Mesenchymal stem cell (in vitro differentiated cells and primary cell): ENCODE results near the gene VRK1. TPM values are rescaled to one million over a fixed set of nuclear protein-coding genes. Genes with fewer than 3 reads are reported as not detected.

Experiments used
- DNase-seq: peaks from one replicate; pipeline ENCODE4 v3.0.0-alpha.2; 2013
- H2AFZ ChIP-seq: one replicate; pipeline ENCODE4 v1.6.1; 2013; ENCODE audit warnings: low read depth, mild to moderate bottlenecking, control low read depth, inconsistent platforms, low read length, moderate library complexity
- H2AK5ac ChIP-seq: 2 replicates; pipeline ENCODE4 v1.6.1; 2013; ENCODE audit warnings: low read length, moderate library complexity, mild to moderate bottlenecking, inconsistent platforms; ENCODE audit not compliant: severe bottlenecking
- H2BK120ac ChIP-seq: one replicate; pipeline ENCODE4 v1.6.1; 2013; ENCODE audit warnings: low read depth, mild to moderate bottlenecking, inconsistent platforms, low read length, moderate library complexity
- H2BK12ac ChIP-seq, 2 experiments: one replicate each; pipeline ENCODE4 v1.6.1; 2013; ENCODE audit warnings: inconsistent platforms in 2 of 2, low read length in 2 of 2, mild to moderate bottlenecking in 2 of 2, moderate library complexity in 2 of 2, control low read depth in 1 of 2
- H2BK15ac ChIP-seq: one replicate; pipeline ENCODE4 v1.6.1; 2013; ENCODE audit warnings: mild to moderate bottlenecking, low read depth, inconsistent platforms; ENCODE audit not compliant: poor library complexity, severe bottlenecking
- H2BK5ac ChIP-seq: 2 replicates; pipeline ENCODE4 v1.6.1; 2013; ENCODE audit warnings: low read depth, mild to moderate bottlenecking, low read length, control low read depth, inconsistent platforms; ENCODE audit not compliant: poor library complexity, severe bottlenecking
- H3K14ac ChIP-seq, 2 experiments: one replicate each; pipeline ENCODE4 v1.6.1; 2013; ENCODE audit warnings: inconsistent platforms in 2 of 2, low read length in 2 of 2, control low read depth in 1 of 2, mild to moderate bottlenecking in 1 of 2, moderate library complexity in 1 of 2
- H3K18ac ChIP-seq, 2 experiments: one replicate each; pipeline ENCODE4 v1.6.1; 2013; ENCODE audit warnings: inconsistent platforms in 2 of 2, low read length in 2 of 2, control low read depth in 1 of 2, low read depth in 1 of 2, mild to moderate bottlenecking in 1 of 2
- H3K23ac ChIP-seq, 2 experiments: one replicate each; pipeline ENCODE4 v1.6.1; 2013; ENCODE audit warnings: inconsistent platforms in 2 of 2, low read length in 2 of 2, mild to moderate bottlenecking in 2 of 2, moderate library complexity in 2 of 2, control low read depth in 1 of 2
- H3K27ac ChIP-seq: 2 replicates; pipeline ENCODE4 v1.5.1; 2013; ENCODE audit warnings: mild to moderate bottlenecking, moderate library complexity, low read length, control low read depth, inconsistent platforms; ENCODE audit not compliant: poor library complexity, severe bottlenecking
- H3K27me3 ChIP-seq, 2 experiments: 2 replicates each; pipeline versions ENCODE4 v1.6.1 to v1.7.0; 2013; ENCODE audit warnings: low read length in 2 of 2, mild to moderate bottlenecking in 2 of 2, moderate library complexity in 2 of 2, control low read depth in 1 of 2, inconsistent platforms in 1 of 2; ENCODE audit not compliant: control insufficient read depth in 1 of 2, insufficient read depth in 1 of 2
- H3K36me3 ChIP-seq, 2 experiments: 2 replicates each; pipeline versions ENCODE4 v1.6.1 to v1.7.0; 2013; ENCODE audit warnings: low read length in 2 of 2, control low read depth in 1 of 2, inconsistent platforms in 1 of 2, low read depth in 1 of 2, mild to moderate bottlenecking in 1 of 2; ENCODE audit not compliant: insufficient read depth in 2 of 2, control insufficient read depth in 1 of 2
- H3K4ac ChIP-seq, 2 experiments: one replicate each; pipeline ENCODE4 v1.6.1; 2013; ENCODE audit warnings: inconsistent platforms in 2 of 2, low read length in 2 of 2, mild to moderate bottlenecking in 2 of 2, moderate library complexity in 2 of 2, control low read depth in 1 of 2, low read depth in 1 of 2
- H3K4me1 ChIP-seq: 2 replicates; pipeline ENCODE4 v1.6.1; 2013; ENCODE audit warnings: low read depth, low read length, control low read depth; ENCODE audit not compliant: control insufficient read depth, insufficient read depth
- H3K4me2 ChIP-seq: 2 replicates; pipeline ENCODE4 v1.6.1; 2013; ENCODE audit warnings: low read length, mild to moderate bottlenecking, inconsistent platforms; ENCODE audit not compliant: poor library complexity, severe bottlenecking
- H3K4me3 ChIP-seq, 2 experiments: 2 replicates each; pipeline versions ENCODE4 v1.5.1 to v1.7.0; 2013; ENCODE audit warnings: low read length in 2 of 2, mild to moderate bottlenecking in 2 of 2, control low read depth in 1 of 2, low read depth in 1 of 2; ENCODE audit not compliant: insufficient read depth in 1 of 2
- H3K79me1 ChIP-seq: replicated peaks from 2 replicates; pipeline ENCODE4 v1.6.1; 2013; ENCODE audit warnings: mild to moderate bottlenecking, control low read depth, low read length, inconsistent platforms; ENCODE audit not compliant: poor library complexity, severe bottlenecking
- H3K9ac ChIP-seq: 2 replicates; pipeline ENCODE4 v1.7.0; 2013; ENCODE audit warnings: mild to moderate bottlenecking, low read length, moderate library complexity
- H3K9me3 ChIP-seq: 2 replicates; pipeline ENCODE4 v1.7.0; 2013; ENCODE audit warnings: mild to moderate bottlenecking, low read length; ENCODE audit not compliant: control insufficient read depth
- H4K8ac ChIP-seq: one replicate; pipeline ENCODE4 v1.6.1; 2013; ENCODE audit warnings: inconsistent platforms, mild to moderate bottlenecking, low read length, moderate library complexity
- H4K91ac ChIP-seq: one replicate; pipeline ENCODE4 v1.6.1; 2013; ENCODE audit warnings: mild to moderate bottlenecking, low read length, inconsistent platforms
- WGBS: methylation state at CpG from one replicate; pipeline ENCODE4 v1.1.7; 2013; ENCODE audit warnings: mixed read lengths; 5-methylcytosine and 5-hydroxymethylcytosine counted together
- polyA plus RNA-seq, 2 experiments: library from polyadenylated mRNA; stranded (reverse); fragments of 200-250 nt; gene quantifications; one replicate each; pipeline ENCODE4 v1.2.3, GENCODE V29; 2013

Gene VRK1, protein sequence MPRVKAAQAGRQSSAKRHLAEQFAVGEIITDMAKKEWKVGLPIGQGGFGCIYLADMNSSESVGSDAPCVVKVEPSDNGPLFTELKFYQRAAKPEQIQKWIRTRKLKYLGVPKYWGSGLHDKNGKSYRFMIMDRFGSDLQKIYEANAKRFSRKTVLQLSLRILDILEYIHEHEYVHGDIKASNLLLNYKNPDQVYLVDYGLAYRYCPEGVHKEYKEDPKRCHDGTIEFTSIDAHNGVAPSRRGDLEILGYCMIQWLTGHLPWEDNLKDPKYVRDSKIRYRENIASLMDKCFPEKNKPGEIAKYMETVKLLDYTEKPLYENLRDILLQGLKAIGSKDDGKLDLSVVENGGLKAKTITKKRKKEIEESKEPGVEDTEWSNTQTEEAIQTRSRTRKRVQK
- 7.0 TPM for polyA plus RNA-seq (2013, experiment 1 of 2)
- 6.9 TPM for polyA plus RNA-seq (2013, experiment 2 of 2)

DNA sequence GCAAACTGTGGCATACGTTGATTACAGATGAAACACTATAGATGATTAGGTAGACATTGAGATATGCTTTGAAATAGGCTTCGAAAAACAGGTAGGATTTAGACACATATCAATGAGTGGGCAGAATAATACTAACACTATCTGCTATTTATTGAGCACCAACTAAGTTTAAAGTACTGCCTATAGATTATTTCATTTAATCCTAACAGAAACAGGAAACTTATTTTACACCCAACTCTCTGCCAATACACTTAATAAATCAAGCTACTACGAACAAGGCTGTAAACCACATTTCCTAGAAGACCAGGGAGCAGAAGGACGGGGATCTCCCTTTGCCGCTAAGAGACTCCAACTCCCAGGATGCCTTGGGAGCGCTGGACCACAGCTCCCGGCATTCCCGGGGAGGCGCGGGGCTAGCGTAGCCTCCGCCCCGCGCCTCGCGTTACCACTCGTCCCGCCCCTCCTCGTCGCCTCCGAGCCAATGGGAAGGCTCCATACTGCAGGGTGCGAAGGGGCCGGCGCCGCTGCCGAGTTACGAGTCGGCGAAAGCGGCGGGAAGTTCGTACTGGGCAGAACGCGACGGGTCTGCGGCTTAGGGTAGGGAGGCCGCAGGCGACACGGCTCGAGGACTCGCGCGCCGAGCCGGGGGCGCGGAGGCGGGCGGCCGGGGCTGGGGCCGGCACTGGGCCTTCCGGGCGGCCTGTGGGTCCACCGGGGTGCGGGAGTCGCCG lies at the start of gene VRK1:
VRK1 (plus strand) TSS at position 532 of the 731 bp plus-strand sequence. CDS start 36,090 bp downstream, outside the sequence.
- peak; percentile 97 for DNase-seq
- no peak within 1 kb of the TSS for H3K4ac ChIP-seq
- peaks cover 8% of the 10 kb centered on the region for H3K79me1 ChIP-seq
- under 1% methylated on average over 37 of the region's 57 CpGs for WGBS
- H2AFZ ChIP-seq: peak within 1 kb of the TSS; percentile 84
- H4K91ac ChIP-seq: no peak within 1 kb of the TSS
- H3K9ac ChIP-seq: peak within 1 kb of the TSS; percentile 95
- peak within 1 kb of the TSS in 1 of 2 experiments; percentile 46 for H3K23ac ChIP-seq
- no peak within 1 kb of the TSS for H3K27ac ChIP-seq
- no peak within 1 kb of the TSS for H2BK120ac ChIP-seq
- H3K4me1 ChIP-seq: peaks cover 3% of the 10 kb centered on the region
- no peak within 1 kb of the TSS for H2BK5ac ChIP-seq
- peaks cover 0 to 10% of the 10 kb centered on the region in 2 experiments for H3K27me3 ChIP-seq
- H4K8ac ChIP-seq: peak within 1 kb of the TSS; percentile 1
- no peaks in the 10 kb centered on the region for H3K36me3 ChIP-seq
- H2BK15ac ChIP-seq: no peak within 1 kb of the TSS
- no peak within 1 kb of the TSS for H2AK5ac ChIP-seq
- H3K4me3 ChIP-seq: peak within 1 kb of the TSS; percentile 83 to 94
- H3K14ac ChIP-seq: no peak within 1 kb of the TSS
- H3K4me2 ChIP-seq: peak within 1 kb of the TSS; percentile 92
- H2BK12ac ChIP-seq: no peak within 1 kb of the TSS
- no peaks in the 10 kb centered on the region for H3K9me3 ChIP-seq
- H3K18ac ChIP-seq: no peak within 1 kb of the TSS

DNA sequence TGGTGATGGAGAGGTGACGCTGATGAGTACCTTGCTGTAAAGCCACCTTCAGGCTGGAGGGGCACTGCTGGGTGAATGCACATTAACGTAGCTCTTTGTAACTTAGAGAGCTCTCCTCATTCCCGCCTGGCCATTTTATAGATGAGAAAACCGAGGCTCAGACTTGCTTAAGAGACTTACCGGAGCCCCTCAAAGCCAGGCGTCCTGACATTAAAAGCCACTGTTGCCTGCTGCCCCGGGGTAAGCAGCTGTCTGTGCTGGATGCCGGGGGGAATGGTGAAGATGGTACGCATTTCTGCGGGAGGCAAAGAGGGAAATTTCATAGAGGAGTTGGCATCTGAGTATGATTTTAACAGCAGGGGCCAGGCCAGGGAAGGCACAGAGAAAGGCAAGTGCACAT lies 49.6 kb upstream of the VRK1 start:
- Histone ChIP-seq H2BK15ac (no peak overlapping the region), H2AK5ac (no peak overlapping the region), H3K4ac (no peak overlapping the region), H3K14ac (no peak overlapping the region), H3K4me1 (no peaks in the 10 kb centered on the region), H2BK120ac (no peak overlapping the region), H3K79me1 (no peaks in the 10 kb centered on the region), H3K23ac (no peak overlapping the region), H3K18ac (no peak overlapping the region), H4K8ac (no peak overlapping the region), H3K9ac (no peak overlapping the region), H2AFZ (no peak overlapping the region), H3K9me3 (no peaks in the 10 kb centered on the region), H3K36me3 (no peaks in the 10 kb centered on the region), H4K91ac (no peak overlapping the region), H2BK5ac (no peak overlapping the region), H3K27me3 (peaks cover 6 to 58% of the 10 kb centered on the region in 2 experiments), H3K4me3 (no peak overlapping the region), H3K27ac (no peak overlapping the region), H2BK12ac (no peak overlapping the region), H3K4me2 (no peak overlapping the region)
- WGBS: 87% methylated on average over 10 of the region's 10 CpGs
- DNase-seq: no peak

DNA sequence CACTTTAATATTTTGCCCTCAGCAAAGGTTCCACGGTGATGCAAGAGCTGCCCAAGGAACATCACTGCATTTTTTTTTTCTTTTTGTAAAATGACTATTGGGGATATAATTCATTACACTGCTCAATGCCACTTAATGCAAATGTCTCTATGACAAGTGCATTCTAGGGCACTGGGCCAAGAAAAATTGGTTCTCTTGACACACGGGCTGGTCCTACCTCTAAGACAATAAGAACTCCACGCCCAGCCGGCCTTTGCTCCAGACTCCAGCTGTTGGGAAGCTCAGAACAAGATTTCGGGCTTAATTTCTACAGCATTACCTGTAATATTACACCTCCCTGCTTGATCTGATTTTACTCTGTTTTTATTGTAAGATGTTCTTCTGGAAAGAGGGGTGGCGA lies 48.8 kb upstream of the VRK1 start:
- H2AFZ ChIP-seq: no peak overlapping the region
- DNase-seq: no peak
- no peak overlapping the region for H4K91ac ChIP-seq
- 55% methylated on average over 3 of the region's 6 CpGs for WGBS
- H2BK15ac ChIP-seq: no peak overlapping the region
- no peak overlapping the region for H4K8ac ChIP-seq
- no peak overlapping the region for H3K4ac ChIP-seq
- no peak overlapping the region for H2AK5ac ChIP-seq
- no peak overlapping the region for H3K4me2 ChIP-seq
- H2BK5ac ChIP-seq: no peak overlapping the region
- H3K18ac ChIP-seq: no peak overlapping the region
- no peak overlapping the region for H2BK120ac ChIP-seq
- no peak overlapping the region for H3K4me3 ChIP-seq
- H3K36me3 ChIP-seq: no peaks in the 10 kb centered on the region
- H3K14ac ChIP-seq: no peak overlapping the region
- no peaks in the 10 kb centered on the region for H3K79me1 ChIP-seq
- no peak overlapping the region for H3K9ac ChIP-seq
- H3K27me3 ChIP-seq: peaks cover 4 to 52% of the 10 kb centered on the region in 2 experiments
- no peak overlapping the region for H2BK12ac ChIP-seq
- H3K23ac ChIP-seq: no peak overlapping the region
- H3K9me3 ChIP-seq: no peaks in the 10 kb centered on the region
- no peaks in the 10 kb centered on the region for H3K4me1 ChIP-seq
- no peak overlapping the region for H3K27ac ChIP-seq

DNA sequence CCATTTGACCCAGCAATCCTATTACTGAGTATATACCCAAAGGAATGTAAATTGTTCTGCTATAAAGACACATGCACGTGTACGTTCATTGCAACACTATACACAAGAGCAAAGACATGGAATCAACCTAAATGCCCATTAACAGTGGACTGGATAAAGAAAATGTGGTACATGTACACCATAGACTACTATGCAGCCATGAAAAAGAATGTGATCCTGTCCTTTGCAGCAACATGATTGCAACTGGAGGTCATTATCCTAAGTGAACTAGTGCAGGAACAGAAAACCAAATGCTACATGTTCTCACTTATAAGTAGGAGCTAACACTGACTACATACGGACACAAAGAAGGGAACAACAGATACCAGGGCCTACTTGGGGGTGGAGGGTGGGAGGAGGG lies 45.7 kb upstream of the VRK1 start:
- Histone ChIP-seq H3K9ac (no peak overlapping the region), H3K18ac (no peak overlapping the region), H2BK5ac (no peak overlapping the region), H3K4me3 (no peak overlapping the region), H3K9me3 (no peaks in the 10 kb centered on the region), H2BK15ac (no peak overlapping the region), H3K4me1 (no peaks in the 10 kb centered on the region), H4K91ac (no peak overlapping the region), H2BK120ac (no peak overlapping the region), H2AK5ac (no peak overlapping the region), H2AFZ (no peak overlapping the region), H3K27ac (no peak overlapping the region), H4K8ac (no peak overlapping the region), H3K14ac (no peak overlapping the region), H3K36me3 (no peaks in the 10 kb centered on the region), H2BK12ac (no peak overlapping the region), H3K4ac (no peak overlapping the region), H3K23ac (no peak overlapping the region), H3K4me2 (no peak overlapping the region), H3K79me1 (no peaks in the 10 kb centered on the region), H3K27me3 (peaks cover 0 to 23% of the 10 kb centered on the region in 2 experiments)
- WGBS: 90% methylated on average over 3 of the region's 3 CpGs
- no peak for DNase-seq
